A673 (cell line): ENCODE results near the gene SPI1.

Experiments
- CTCF ChIP-seq: fragments of 300-800, 200-600 bp; sonication (generic); conservative IDR thresholded peaks from 2 replicates; pipeline ENCODE4 v1.5.1; 2017; ENCODE audit warnings: low read depth, mild to moderate bottlenecking, antibody characterized with exemption, low read length, moderate library complexity, mixed read lengths
- EZH2 ChIP-seq: fragments of 200-600 bp; sonication (generic); IDR thresholded peaks from 2 replicates; pipeline ENCODE4 v1.6.1; 2017; ENCODE audit warnings: borderline replicate concordance, low read depth, mild to moderate bottlenecking, mixed read lengths, antibody characterized with exemption, low read length; ENCODE audit not compliant: poor library complexity, severe bottlenecking

- TF ChIP-seq EZH2 (no peak), CTCF (no peak)
These were observed 35.7 kb upstream of the SPI1 start for GRCh38 chr11:47413908-47414684.
